H1 (cell line): Measurements from ENCODE around the gene PLEKHG3. TPM values are rescaled to one million over a fixed set of nuclear protein-coding genes. Genes with fewer than 3 reads are reported as not detected.

Experiments used
- CTCF ChIA-PET: fragments of 300-600 bp; sonication (Branson Sonifier 250); formaldehyde crosslinking; loops from one replicate; lab custom pipeline; 2021; ENCODE audit not compliant: partially characterized antibody; lab: Charles Lee
- POLR2A ChIA-PET: fragments of 300-600 bp; sonication (Branson Sonifier 250); formaldehyde crosslinking; loops from one replicate; lab custom pipeline; 2021; ENCODE audit warnings: inconsistent platforms; ENCODE audit not compliant: partially characterized antibody; lab: Charles Lee
- DNase-seq, 2 experiments: peaks; one replicate each; pipeline versions ENCODE4 v3.0.0 to v3.0.0-alpha.2; 2010 to 2022; ENCODE audit warnings: low spot score in 2 of 2, low read depth in 1 of 2, mixed read lengths in 1 of 2
- FAIRE-seq: peaks from 2 replicates; lab custom pipeline; 2011; peaks lifted over from hg19 to GRCh38; lab: Jason Lieb, UNC
- H2AFZ ChIP-seq: 2 replicates; pipeline ENCODE4 v1.8.1; 2012; ENCODE audit warnings: low read length, inconsistent platforms
- H2AK5ac ChIP-seq: 2 replicates; pipeline ENCODE4 v1.6.1; 2013; ENCODE audit warnings: low read depth, low read length
- H2BK120ac ChIP-seq: replicated peaks from 2 replicates; pipeline ENCODE3; 2013; ENCODE audit warnings: low read depth, low read length, inconsistent platforms
- H2BK12ac ChIP-seq: 2 replicates; pipeline ENCODE4 v1.6.1; 2013; ENCODE audit warnings: low read depth, low read length
- H2BK15ac ChIP-seq: 2 replicates; pipeline ENCODE4 v1.6.1; 2013; ENCODE audit warnings: low read length
- H2BK20ac ChIP-seq: 2 replicates; pipeline ENCODE4 v1.6.1; 2013; ENCODE audit warnings: low read length
- H2BK5ac ChIP-seq: 2 replicates; pipeline ENCODE4 v1.6.1; 2013; ENCODE audit warnings: low read depth, low read length
- H3K14ac ChIP-seq: 2 replicates; pipeline ENCODE4 v1.6.1; 2013; ENCODE audit warnings: inconsistent platforms; ENCODE audit not compliant: insufficient read length
- H3K18ac ChIP-seq: 2 replicates; pipeline ENCODE4 v1.6.1; 2013; ENCODE audit warnings: low read length; ENCODE audit errors: extremely low read depth
- H3K23ac ChIP-seq: 2 replicates; pipeline ENCODE4 v1.6.1; 2013; ENCODE audit warnings: inconsistent platforms; ENCODE audit not compliant: insufficient read length
- H3K23me2 ChIP-seq: 2 replicates; pipeline ENCODE4 v1.6.1; 2013; ENCODE audit warnings: low read depth, low read length
- H3K27ac ChIP-seq: 2 replicates; pipeline ENCODE4 v1.6.1; 2011; ENCODE audit warnings: low read depth, low read length, inconsistent platforms
- H3K27me3 ChIP-seq, 4 experiments: replicated peaks in 1 of 4; 1 replicate in 1 of 4; 2 replicates in 3 of 4; pipeline versions ENCODE4 v1.6.1 to v1.8.1; 2011 to 2013; ENCODE audit warnings: low read length in 3 of 4, mild to moderate bottlenecking in 3 of 4, inconsistent platforms in 2 of 4, mixed read lengths in 2 of 4, moderate library complexity in 1 of 4; ENCODE audit not compliant: control insufficient read depth in 3 of 4, insufficient read depth in 3 of 4; ENCODE audit errors: extremely low read depth in 1 of 4
- H3K36me3 ChIP-seq, 4 experiments: 2 replicates each; pipeline versions ENCODE4 v1.6.1 to v1.8.1; 2011 to 2013; ENCODE audit warnings: mild to moderate bottlenecking in 4 of 4, low read length in 3 of 4, moderate library complexity in 2 of 4, control low read depth in 1 of 4, inconsistent platforms in 1 of 4; ENCODE audit not compliant: insufficient read depth in 4 of 4, control insufficient read depth in 2 of 4
- H3K4ac ChIP-seq: replicated peaks from 2 replicates; pipeline ENCODE3; 2013; ENCODE audit warnings: low read length, low read depth, mixed read lengths, inconsistent platforms; ENCODE audit not compliant: insufficient read length
- H3K4me1 ChIP-seq, 4 experiments: replicated peaks in 1 of 4; 1 replicate in 1 of 4; 2 replicates in 3 of 4; pipeline versions ENCODE4 v1.6.1 to v1.8.1; 2011 to 2013; ENCODE audit warnings: low read length in 3 of 4, inconsistent platforms in 2 of 4, mixed read lengths in 1 of 4; ENCODE audit not compliant: insufficient read depth in 4 of 4, control insufficient read depth in 3 of 4
- H3K4me2 ChIP-seq, 2 experiments: 2 replicates each; pipeline versions ENCODE4 v1.6.1 to v1.8.1; 2011 to 2013; ENCODE audit warnings: low read depth in 2 of 2, low read length in 2 of 2, control low read depth in 1 of 2, inconsistent platforms in 1 of 2, mild to moderate bottlenecking in 1 of 2; ENCODE audit not compliant: insufficient read depth in 1 of 2
- H3K4me3 ChIP-seq, 4 experiments: fragments of 200-600, 300-600 bp in 1 of 4; sonication (generic), shearing (Covaris generic), sonication (Bioruptor Twin) in 1 of 4; 2 replicates each; pipeline versions ENCODE4 v1.5.1 to v1.8.1; 2011 to 2016; ENCODE audit warnings: low read length in 4 of 4, low read depth in 3 of 4, control low read depth in 2 of 4, inconsistent platforms in 2 of 4, mild to moderate bottlenecking in 2 of 4, mixed read lengths in 1 of 4, moderate library complexity in 1 of 4; ENCODE audit not compliant: insufficient read depth in 2 of 4; ENCODE audit errors: extremely low read depth in 1 of 4
- H3K56ac ChIP-seq: replicated peaks from 2 replicates; pipeline ENCODE3; 2013; ENCODE audit warnings: low read depth, mild to moderate bottlenecking, mixed read lengths, low read length, inconsistent platforms; ENCODE audit not compliant: insufficient read length
- H3K79me1 ChIP-seq: 2 replicates; pipeline ENCODE4 v1.6.1; 2013; ENCODE audit warnings: low read depth, low read length, control low read depth
- H3K79me2 ChIP-seq, 2 experiments: 2 replicates each; pipeline versions ENCODE4 v1.6.1 to v1.8.1; 2012 to 2013; ENCODE audit warnings: low read length in 2 of 2, mild to moderate bottlenecking in 2 of 2, inconsistent platforms in 1 of 2; ENCODE audit not compliant: insufficient read depth in 2 of 2, control insufficient read depth in 1 of 2
- H3K9ac ChIP-seq, 4 experiments: replicated peaks in 1 of 4; 1 replicate in 1 of 4; 2 replicates in 3 of 4; pipeline versions ENCODE4 v1.6.1 to v1.8.1; 2011 to 2013; ENCODE audit warnings: low read depth in 3 of 4, low read length in 3 of 4, control low read depth in 2 of 4, mild to moderate bottlenecking in 2 of 4, moderate library complexity in 2 of 4, inconsistent platforms in 1 of 4; ENCODE audit errors: extremely low read depth in 1 of 4
- H3K9me3 ChIP-seq, 2 experiments: 2 replicates each; pipeline versions ENCODE4 v1.6.1 to v1.8.1; 2012 to 2013; ENCODE audit warnings: mild to moderate bottlenecking in 2 of 2, moderate library complexity in 2 of 2, control low read depth in 1 of 2, inconsistent platforms in 1 of 2, low read depth in 1 of 2, low read length in 1 of 2, mixed read lengths in 1 of 2; ENCODE audit not compliant: insufficient read depth in 2 of 2
- H4K20me1 ChIP-seq, 2 experiments: replicated peaks in 1 of 2; 2 replicates each; pipeline versions ENCODE3 to v1.8.1; 2011 to 2013; ENCODE audit warnings: inconsistent platforms in 2 of 2, low read length in 2 of 2, mild to moderate bottlenecking in 1 of 2; ENCODE audit not compliant: insufficient read depth in 2 of 2, control insufficient read depth in 1 of 2
- H4K5ac ChIP-seq: 2 replicates; pipeline ENCODE4 v1.6.1; 2013; ENCODE audit warnings: low read length, low read depth, mixed read lengths, inconsistent platforms; ENCODE audit not compliant: insufficient read length
- H4K8ac ChIP-seq: 2 replicates; pipeline ENCODE4 v1.8.0; 2013; ENCODE audit warnings: mild to moderate bottlenecking, moderate library complexity, low read length, inconsistent platforms; ENCODE audit not compliant: insufficient read depth; ENCODE audit errors: extremely low read depth
- H4K91ac ChIP-seq: replicated peaks from 2 replicates; pipeline ENCODE3; 2013; ENCODE audit warnings: low read length, mixed read lengths, inconsistent platforms; ENCODE audit not compliant: insufficient read length
- CBX8 ChIP-seq: fragments of 300-800, 300-1000 bp; sonication (generic); IDR thresholded peaks from 2 replicates; pipeline ENCODE4 v1.7.1; 2016; ENCODE audit warnings: low read depth, low read length, borderline replicate concordance
- CHD1 ChIP-seq: IDR thresholded peaks from 2 replicates; pipeline ENCODE4 v1.6.1; 2012; ENCODE audit warnings: low read depth, low read length, improper control_type of control experiment
- WGBS, 2 experiments: shearing (Covaris generic) in 1 of 2; methylation state at CpG; one replicate each; pipeline versions ENCODE4 v1.1.6 to v1.1.7; 2013 to 2015; ENCODE audit warnings: low lambda C conversion rate in 2 of 2, mixed read lengths in 2 of 2, inconsistent platforms in 1 of 2, low coverage in 1 of 2, missing lambda C conversion rate in 1 of 2; ENCODE audit not compliant: insufficient replicate concordance in 2 of 2, insufficient coverage in 1 of 2, insufficient read length in 1 of 2; ENCODE audit errors: extremely low coverage in 1 of 2, missing lambda C conversion rate in 1 of 2; 5-methylcytosine and 5-hydroxymethylcytosine counted together
- polyA plus RNA-seq, 7 experiments: library from polyadenylated mRNA; depleted of rRNA in 3 of 7; stranded (reverse) in 5 of 7; unstranded in 2 of 7; fragments of >200 nt in 5 of 7; fragments of 200-250 nt in 2 of 7; gene quantifications; 1 replicate in 5 of 7; 2 replicates in 1 of 7; 4 replicates in 1 of 7; pipeline versions ENCODE4 v1.2.1 to v1.2.3, GENCODE V29; 2011 to 2013; ENCODE audit warnings: missing spikeins in 2 of 7, mixed read lengths in 2 of 7
- total RNA-seq: library from RNA; stranded (reverse); fragmentation: NEBNext Ultra II Directional; extraction: Animal tissue kit (Norgen Biotek cat#: 25700); gene quantifications from 2 replicates; pipeline ENCODE4 v1.2.1, GENCODE V29; 2021
- TF ChIP-seq, protein P1 (sequence below): IDR thresholded peaks from 2 replicates; pipeline ENCODE4 v1.6.1; 2012; ENCODE audit warnings: inconsistent platforms

Gene PLEKHG3
- total and polyA plus RNA-seq, 2 of the 8 experiments (the other 6 are each of a cell fraction or from before 2014, with no cell fraction given) = 43.4 to 90.6 TPM

DNA sequence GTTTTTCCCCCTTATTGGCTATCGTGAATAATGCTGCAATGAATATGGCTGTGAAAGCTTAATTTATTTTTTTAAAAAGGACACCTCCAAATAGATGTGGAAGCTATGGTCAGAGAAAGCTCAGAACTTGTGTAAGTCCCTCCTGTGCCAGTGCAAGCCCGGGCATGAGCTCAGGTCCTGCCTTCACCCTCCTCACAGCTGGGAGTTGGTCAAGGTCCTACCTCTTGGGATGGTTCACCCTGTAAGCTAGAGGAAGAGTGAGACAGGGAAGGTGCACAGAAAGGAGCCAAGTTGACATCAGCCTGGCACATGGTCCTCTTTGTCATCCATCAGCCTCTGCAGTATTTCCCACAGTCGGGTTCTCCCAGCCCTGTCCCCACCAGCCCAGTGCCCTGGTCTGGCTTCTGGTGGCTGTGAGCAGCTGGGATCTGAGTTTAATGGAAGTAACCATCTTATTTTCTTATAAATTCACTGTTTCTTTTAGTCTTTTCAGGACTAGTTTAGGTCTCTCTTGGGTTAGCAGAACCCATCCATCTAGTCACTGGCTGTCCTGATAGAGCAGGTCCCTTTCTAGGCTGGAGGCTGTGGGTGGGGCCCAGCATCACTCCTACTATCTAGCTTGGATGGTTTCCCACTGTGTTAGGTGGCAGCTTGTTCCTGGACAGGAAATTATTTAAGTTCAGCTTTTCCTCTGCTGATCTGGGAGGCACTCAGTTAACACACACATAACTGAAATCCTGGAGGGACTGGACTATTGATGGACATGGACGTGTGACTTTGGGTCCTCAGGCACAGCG lies 11.8 kb upstream of the PLEKHG3 start:
- no peak for DNase-seq
- Histone ChIP-seq H4K91ac (no peak overlapping the region), H4K8ac (no peak overlapping the region), H3K27me3 (peaks cover 0 to 5% (median 4%) of the 10 kb centered on the region in 4 experiments; a peak in 4 of 7 replicates), H2BK5ac (no peak overlapping the region), H3K36me3 (no peaks in the 10 kb centered on the region), H3K23ac (no peak overlapping the region), H3K4me2 (no peak overlapping the region), H3K9me3 (no peaks in the 10 kb centered on the region), H3K4me1 (peaks cover 0 to 5% (median 1%) of the 10 kb centered on the region in 4 experiments; a peak in 4 of 7 replicates), H3K4ac (no peak overlapping the region), H2BK120ac (no peak overlapping the region), H3K14ac (no peak overlapping the region), H4K5ac (no peak overlapping the region), H3K27ac (no peak overlapping the region), H3K56ac (no peak overlapping the region), H3K79me2 (no peaks in the 10 kb centered on the region), H2BK20ac (no peak overlapping the region; the same call in 1 of the 2 replicates), H3K4me3 (no peak overlapping the region), H3K23me2 (no peaks in the 10 kb centered on the region), H2AFZ (no peak overlapping the region), H3K18ac (no peak overlapping the region), H3K9ac (no peak overlapping the region), H4K20me1 (no peaks in the 10 kb centered on the region), H3K79me1 (no peaks in the 10 kb centered on the region), H2AK5ac (no peak overlapping the region), H2BK12ac (no peak overlapping the region), H2BK15ac (no peak overlapping the region)
- WGBS, 2 experiments = 88% methylated on average over 5 of the region's 5 CpGs; no CpG with 5 or more reads in 1 of the 2 experiments
- CTCF ChIA-PET = interaction anchor here (0.6 to 2.9 kb wide), 7 partner anchors 11 to 289 kb away, joined by 3 to 9 read pairs (median 4); no protein-coding TSS in a partner anchor
- no peak for FAIRE-seq
- TF ChIP-seq, protein P1, sequence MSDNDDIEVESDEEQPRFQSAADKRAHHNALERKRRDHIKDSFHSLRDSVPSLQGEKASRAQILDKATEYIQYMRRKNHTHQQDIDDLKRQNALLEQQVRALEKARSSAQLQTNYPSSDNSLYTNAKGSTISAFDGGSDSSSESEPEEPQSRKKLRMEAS = no peak
- TF ChIP-seq CBX8 = no peak
- TF ChIP-seq CHD1 = no peak
- POLR2A ChIA-PET = interaction anchor here (1.3 kb wide), 1 partner anchor 10 kb away, joined by 3 read pairs; no protein-coding TSS in a partner anchor
